GM12878 (cell line): Measurements from ENCODE around the gene ZMYND12. TPM values are rescaled to one million over a fixed set of nuclear protein-coding genes. Genes with fewer than 3 reads are reported as not detected.

Experiments
- ATAC-seq: fragments of 200-7000 bp; cut with Tn5 transposase; 3 replicates; pipeline ENCODE4 v1.9.1; 2020; ENCODE audit warnings: mild to moderate bottlenecking, moderate library complexity
- BruUV-seq: library from RNA; stranded (reverse); fragments of 400-500 nt; replicated peaks from 2 replicates; lab custom pipeline; 2021; lab: Mats Ljungman, UMichigan
- CTCF ChIA-PET: fragments of 300-600 bp; sonication (Branson Sonifier 250); formaldehyde crosslinking; extraction: SDS; loops from one replicate; lab custom pipeline; 2021; ENCODE audit warnings: inconsistent platforms; lab: Yijun Ruan, JAX
- POLR2A ChIA-PET: fragments of 350-600 bp; formaldehyde crosslinking; extraction: SDS; loops from one replicate; lab custom pipeline; 2021; ENCODE audit warnings: inconsistent platforms; lab: Charles Lee
- RAD21 ChIA-PET: fragments of 300-600 bp; sonication (Branson Sonifier 250); formaldehyde crosslinking; loops from one replicate; lab custom pipeline; 2023; ENCODE audit warnings: antibody characterized with exemption; ENCODE audit not compliant: unreplicated experiment; lab: Charles Lee
- SMC1A ChIA-PET: fragments of 300-600 bp; sonication (Branson Sonifier 250); formaldehyde crosslinking; loops from one replicate; lab custom pipeline; 2023; ENCODE audit not compliant: unreplicated experiment, uncharacterized antibody; lab: Charles Lee
- DNase-seq: peaks from one replicate; pipeline ENCODE4 v3.0.0-alpha.2; 2011; ENCODE audit warnings: low read depth, low spot score
- FAIRE-seq: peaks from 3 replicates; lab custom pipeline; 2011; peaks lifted over from hg19 to GRCh38; lab: Jason Lieb, UNC
- H2AFZ ChIP-seq: 2 replicates; pipeline ENCODE4 v1.6.0; 2011; ENCODE audit warnings: low read depth, low read length, control low read depth; ENCODE audit not compliant: control insufficient read depth
- H3K27ac ChIP-seq: 2 replicates; pipeline ENCODE4 v1.5.1; 2011; ENCODE audit warnings: control low read depth; ENCODE audit not compliant: control insufficient read depth, insufficient read depth
- H3K27me3 ChIP-seq, 2 experiments: replicated peaks in 1 of 2; 2 replicates each; pipeline versions ENCODE4 v1.6.0 to v1.6.1; 2011; ENCODE audit warnings: low read length in 1 of 2; ENCODE audit not compliant: control insufficient read depth in 2 of 2, insufficient read depth in 2 of 2
- H3K36me3 ChIP-seq, 2 experiments: 2 replicates each; pipeline ENCODE4 v1.5.1; 2011; ENCODE audit warnings: low read length in 1 of 2; ENCODE audit not compliant: control insufficient read depth in 2 of 2, insufficient read depth in 2 of 2
- H3K4me1 ChIP-seq: 2 replicates; pipeline ENCODE4 v1.6.1; 2011; ENCODE audit warnings: mild to moderate bottlenecking, low read length, moderate library complexity, mixed read lengths; ENCODE audit not compliant: control insufficient read depth, insufficient read depth
- H3K4me2 ChIP-seq: 2 replicates; pipeline ENCODE4 v1.6.0; 2011; ENCODE audit warnings: control low read depth; ENCODE audit not compliant: control insufficient read depth, insufficient read depth
- H3K4me3 ChIP-seq: fragments of 200-600 bp; sonication (generic); 2 replicates; pipeline ENCODE4 v1.5.1; 2016
- H3K79me2 ChIP-seq: 2 replicates; pipeline ENCODE4 v1.6.0; 2011; ENCODE audit warnings: low read length; ENCODE audit not compliant: control insufficient read depth, insufficient read depth
- H3K9ac ChIP-seq: 2 replicates; pipeline ENCODE4 v1.8.0; 2011; ENCODE audit warnings: low read length, control low read depth, mixed read lengths; ENCODE audit not compliant: control insufficient read depth, insufficient read depth
- H3K9me3 ChIP-seq: replicated peaks from 3 replicates; pipeline ENCODE4 v1.5.1; 2011; ENCODE audit warnings: mild to moderate bottlenecking, low read length; ENCODE audit not compliant: control insufficient read depth, insufficient read depth
- H4K20me1 ChIP-seq: 2 replicates; pipeline ENCODE4 v1.6.0; 2011; ENCODE audit not compliant: control insufficient read depth, insufficient read depth
- BRCA1 ChIP-seq: IDR thresholded peaks from 2 replicates; pipeline ENCODE4 v1.6.1; 2011; ENCODE audit warnings: low read depth, low read length, improper control_type of control experiment
- FOS ChIP-seq: IDR thresholded peaks from 3 replicates; pipeline ENCODE4 v1.6.1; 2011; ENCODE audit warnings: borderline replicate concordance; ENCODE audit not compliant: insufficient read length; ENCODE audit errors: extremely low read depth
- HCFC1 ChIP-seq: fragments of 150-350 bp; IDR thresholded peaks from 2 replicates; pipeline ENCODE4 v1.6.1; 2014; ENCODE audit warnings: low read length
- HDAC6 ChIP-seq: fragments of 200-600 bp; sonication (generic); IDR thresholded peaks from one replicate; pipeline ENCODE4 v1.8.0; 2017; ENCODE audit warnings: antibody characterized with exemption; ENCODE audit not compliant: unreplicated experiment
- IRF3 ChIP-seq: fragments of 450-650 bp; IDR thresholded peaks from 2 replicates; pipeline ENCODE4 v1.6.1; 2014; ENCODE audit warnings: mild to moderate bottlenecking
- POLR2A ChIP-seq: IDR thresholded peaks from 2 replicates; pipeline ENCODE4 v1.6.1; 2011; ENCODE audit warnings: low read depth, mild to moderate bottlenecking, low read length
- RB1 ChIP-seq: fragments of 450-650 bp; formaldehyde crosslinking; IDR thresholded peaks from 2 replicates; pipeline ENCODE4 v1.6.1; 2017; ENCODE audit warnings: mild to moderate bottlenecking, borderline replicate concordance
- RCOR1 ChIP-seq: conservative IDR thresholded peaks from 2 replicates; pipeline ENCODE4 v1.6.1; 2012; ENCODE audit warnings: low read depth, low read length, improper control_type of control experiment
- RUNX3 ChIP-seq: IDR thresholded peaks from 2 replicates; pipeline ENCODE4 v1.6.1; 2012; ENCODE audit warnings: low read length, inconsistent platforms
- SIN3A ChIP-seq: IDR thresholded peaks from 2 replicates; pipeline ENCODE4 v1.6.1; 2012; ENCODE audit warnings: low read depth, low read length, improper control_type of control experiment
- SMAD1 ChIP-seq: fragments of 450-650 bp; IDR thresholded peaks from 2 replicates; pipeline ENCODE4 v1.6.1; 2018; ENCODE audit warnings: mild to moderate bottlenecking, low read depth; ENCODE audit not compliant: partially characterized antibody
- SMAD5 ChIP-seq: IDR thresholded peaks from 2 replicates; pipeline ENCODE4 v1.6.1; 2016; ENCODE audit warnings: antibody characterized with exemption, low read depth
- TCF7 ChIP-seq: IDR thresholded peaks from 2 replicates; pipeline ENCODE4 v1.6.1; 2014; ENCODE audit warnings: antibody characterized with exemption, borderline replicate concordance
- ZNF622 ChIP-seq: fragments of 450-650 bp; IDR thresholded peaks from 2 replicates; pipeline ENCODE4 v1.6.1; 2017; ENCODE audit warnings: mild to moderate bottlenecking, inconsistent platforms
- ZZZ3 ChIP-seq: IDR thresholded peaks from 2 replicates; pipeline ENCODE4 v1.6.1; 2011; ENCODE audit warnings: low read depth; ENCODE audit not compliant: control insufficient read depth, insufficient read length
- whole genome bisulfite sequencing: methylation state at CpG from one replicate; pipeline ENCODE4 v1.1.6; 2016; ENCODE audit warnings: low lambda C conversion rate; ENCODE audit not compliant: insufficient replicate concordance, insufficient coverage; ENCODE audit errors: missing lambda C conversion rate; 5-methylcytosine and 5-hydroxymethylcytosine counted together
- in situ Hi-C: fragments of 300-500 bp; cut with MboI; formaldehyde crosslinking; loops from 9 replicates; pipeline ENCODE4 v1.14.3; 2018; ENCODE audit warnings: mixed read lengths
- intact Hi-C: fragments of 100-400 bp; cut with micrococcal nuclease; formaldehyde crosslinking; loops from one replicate; pipeline ENCODE4 v1.14.2; 2022; ENCODE audit not compliant: unreplicated experiment
- polyA plus RNA-seq, 11 experiments: library from polyadenylated mRNA; depleted of rRNA in 4 of 11; unstranded in 6 of 11; stranded (reverse) in 5 of 11; fragments of >200 nt; fragmentation: Nextera tagmentation in 4 of 11; fragmentation: Illumina TruSeq in 1 of 11; extraction: Ambion mirVana in 4 of 11; extraction: Trizol in 1 of 11; gene quantifications; 1 replicate in 1 of 11; 2 replicates in 10 of 11; pipeline versions ENCODE4 v1.2.1 to v1.2.3, GENCODE V29; 2011 to 2016; ENCODE audit warnings: inconsistent platforms in 2 of 11, missing spikeins in 2 of 11, low read depth in 1 of 11
- total RNA-seq, 4 experiments: library from RNA; depleted of rRNA in 3 of 4; stranded (reverse); fragments of >200 nt in 3 of 4; fragmentation: Illumina TruSeq in 1 of 4; extraction: Trizol in 1 of 4; gene quantifications; 2 replicates each; pipeline versions ENCODE4 v1.2.1 to v1.2.3, GENCODE V29; 2013 to 2021
- TF ChIP-seq, protein P1 (sequence below), 3 experiments: IDR thresholded peaks in 2 of 3; conservative IDR thresholded peaks in 1 of 3; 2 replicates each; pipeline ENCODE4 v1.5.1; 2011; ENCODE audit warnings: low read depth in 3 of 3, low read length in 3 of 3, mild to moderate bottlenecking in 3 of 3, control low read depth in 2 of 3, moderate library complexity in 2 of 3, inconsistent platforms in 1 of 3, mixed read lengths in 1 of 3; ENCODE audit not compliant: control insufficient read depth in 2 of 3, insufficient read depth in 1 of 3; ENCODE audit errors: extremely low read depth in 1 of 3
- TF ChIP-seq, protein P2 (sequence below): fragments of 450-650 bp; IDR thresholded peaks from 2 replicates; pipeline ENCODE4 v1.6.1; 2017; ENCODE audit warnings: borderline replicate concordance

ZMYND12 gene
- total and polyA plus RNA-seq, 10 of the 15 experiments (the other 5 are each of a cell fraction or from before 2014, with no cell fraction given), result 0.26 to 1.4 (median 0.67) TPM

DNA sequence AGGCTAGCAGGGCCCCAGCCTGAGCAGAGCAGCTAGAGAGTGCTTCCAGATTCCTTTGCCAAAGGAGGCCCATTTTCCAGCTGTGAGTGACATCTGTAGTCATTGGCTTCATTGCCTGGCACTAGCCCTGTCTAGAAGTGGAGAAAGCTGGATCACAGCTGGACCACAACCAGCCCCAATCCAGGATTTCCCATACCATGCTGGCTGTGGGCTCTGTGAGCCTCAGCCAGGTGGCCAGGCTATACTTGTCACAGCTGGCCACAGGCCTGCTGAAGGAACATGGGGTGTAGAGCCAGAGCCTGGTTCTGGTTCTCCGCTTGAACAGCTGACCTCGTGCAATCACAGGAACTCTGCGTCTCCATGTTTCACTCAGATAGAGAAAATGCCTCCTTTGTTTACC lies 38.7 kb downstream of the ZMYND12 start:
- no peaks in the 10 kb centered on the region for H4K20me1 ChIP-seq
- ATAC-seq (no peak), DNase-seq (no peak), FAIRE-seq (no peak)
- H3K4me3 ChIP-seq, result no peak overlapping the region
- H3K27me3 ChIP-seq, result no peaks in the 10 kb centered on the region; a peak in 1 of 4 replicates
- CTCF ChIA-PET, result no interaction called here
- H3K9ac ChIP-seq, result no peak overlapping the region
- H3K27ac ChIP-seq, result no peak overlapping the region
- 85% methylated on average over 3 of the region's 3 CpGs for WGBS
- TF ChIP-seq SMAD5 (no peak), TCF7 (no peak), ZZZ3 (no peak), FOS (no peak), IRF3 (no peak), RCOR1 (no peak), RB1 (no peak), ZNF622 (no peak), HDAC6 (no peak), HCFC1 (no peak), SIN3A (no peak), POLR2A (no peak), SMAD1 (no peak), RUNX3 (no peak), BRCA1 (no peak)
- TF ChIP-seq, protein P1, sequence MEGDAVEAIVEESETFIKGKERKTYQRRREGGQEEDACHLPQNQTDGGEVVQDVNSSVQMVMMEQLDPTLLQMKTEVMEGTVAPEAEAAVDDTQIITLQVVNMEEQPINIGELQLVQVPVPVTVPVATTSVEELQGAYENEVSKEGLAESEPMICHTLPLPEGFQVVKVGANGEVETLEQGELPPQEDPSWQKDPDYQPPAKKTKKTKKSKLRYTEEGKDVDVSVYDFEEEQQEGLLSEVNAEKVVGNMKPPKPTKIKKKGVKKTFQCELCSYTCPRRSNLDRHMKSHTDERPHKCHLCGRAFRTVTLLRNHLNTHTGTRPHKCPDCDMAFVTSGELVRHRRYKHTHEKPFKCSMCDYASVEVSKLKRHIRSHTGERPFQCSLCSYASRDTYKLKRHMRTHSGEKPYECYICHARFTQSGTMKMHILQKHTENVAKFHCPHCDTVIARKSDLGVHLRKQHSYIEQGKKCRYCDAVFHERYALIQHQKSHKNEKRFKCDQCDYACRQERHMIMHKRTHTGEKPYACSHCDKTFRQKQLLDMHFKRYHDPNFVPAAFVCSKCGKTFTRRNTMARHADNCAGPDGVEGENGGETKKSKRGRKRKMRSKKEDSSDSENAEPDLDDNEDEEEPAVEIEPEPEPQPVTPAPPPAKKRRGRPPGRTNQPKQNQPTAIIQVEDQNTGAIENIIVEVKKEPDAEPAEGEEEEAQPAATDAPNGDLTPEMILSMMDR (IDR thresholded peaks at IDR 0.05 in 2 of 3, conservative IDR thresholded peaks at IDR 0.05 in 1 of 3; ENCODE audit: control insufficient read depth in 2 of 3, extremely low read depth in 1 of 3, insufficient read depth in 1 of 3, low read depth in 3 of 3, low read length in 3 of 3), result no peak
- TF ChIP-seq, protein P2, sequence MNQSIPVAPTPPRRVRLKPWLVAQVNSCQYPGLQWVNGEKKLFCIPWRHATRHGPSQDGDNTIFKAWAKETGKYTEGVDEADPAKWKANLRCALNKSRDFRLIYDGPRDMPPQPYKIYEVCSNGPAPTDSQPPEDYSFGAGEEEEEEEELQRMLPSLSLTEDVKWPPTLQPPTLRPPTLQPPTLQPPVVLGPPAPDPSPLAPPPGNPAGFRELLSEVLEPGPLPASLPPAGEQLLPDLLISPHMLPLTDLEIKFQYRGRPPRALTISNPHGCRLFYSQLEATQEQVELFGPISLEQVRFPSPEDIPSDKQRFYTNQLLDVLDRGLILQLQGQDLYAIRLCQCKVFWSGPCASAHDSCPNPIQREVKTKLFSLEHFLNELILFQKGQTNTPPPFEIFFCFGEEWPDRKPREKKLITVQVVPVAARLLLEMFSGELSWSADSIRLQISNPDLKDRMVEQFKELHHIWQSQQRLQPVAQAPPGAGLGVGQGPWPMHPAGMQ, result no peak
- RAD21 ChIA-PET, result no interaction called here
- BruUV-seq, result no TSS peak
- SMC1A ChIA-PET, result no interaction called here
- no peaks in the 10 kb centered on the region for H3K9me3 ChIP-seq
- H3K4me2 ChIP-seq, result no peak overlapping the region
- in situ Hi-C loops (no loop called here), intact Hi-C loops (no loop called here)
- H3K36me3 ChIP-seq, result no peaks in the 10 kb centered on the region
- no peak overlapping the region for H2AFZ ChIP-seq
- POLR2A ChIA-PET, result interaction anchor here (0.7 to 1.0 kb wide), 2 partner anchors 13 to 225 kb away, joined by 3 to 9 read pairs; no protein-coding TSS in a partner anchor
- H3K4me1 ChIP-seq, result no peaks in the 10 kb centered on the region
- H3K79me2 ChIP-seq, result no peaks in the 10 kb centered on the region
